Stimulated activated CD8-positive, alpha-beta memory T cell treated with anti-CD3 and anti-CD28 coated beads, Interleukin-4, amount 100 ng/mL, for 24 hours (primary cell): Measurements from ENCODE around the gene ARHGEF1.
"Not testable (repeated sequence)": the region's sequence is repeated elsewhere in the genome, so short reads cannot be mapped to it uniquely, and the experiment has no call there.

Source experiments
- DNase-seq: peaks from one replicate; pipeline ENCODE4 v3.0.0-alpha.2; 2020; ENCODE audit warnings: low read depth

Gene ARHGEF1

DNA sequence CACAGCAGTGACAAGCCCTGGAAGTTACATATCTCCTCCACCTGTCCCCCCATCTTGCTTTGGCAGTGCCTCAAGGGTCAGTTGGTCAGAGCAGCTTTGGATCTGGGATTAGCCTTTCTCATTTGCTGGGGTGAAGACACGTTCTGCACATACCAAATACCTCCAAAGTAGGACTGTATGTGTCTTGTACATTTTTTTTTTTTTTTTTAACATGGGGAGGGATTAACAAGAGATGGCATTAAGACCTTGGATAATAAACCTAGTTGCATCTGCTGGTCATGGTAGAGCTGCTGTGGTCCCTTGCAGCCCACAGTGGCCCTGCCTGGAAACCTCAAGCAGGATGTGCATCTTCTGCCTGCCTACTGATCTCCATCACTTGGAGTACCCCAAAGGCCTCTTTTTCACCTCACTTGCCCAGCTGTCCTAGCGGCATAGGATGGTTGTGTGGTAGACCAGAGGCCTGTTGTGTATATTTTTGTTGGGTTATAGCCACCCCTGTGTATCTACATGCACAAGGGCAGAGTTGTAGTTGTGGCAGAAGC, 20.5 kb upstream of the ARHGEF1 start:
- DNase-seq = no peak

DNA sequence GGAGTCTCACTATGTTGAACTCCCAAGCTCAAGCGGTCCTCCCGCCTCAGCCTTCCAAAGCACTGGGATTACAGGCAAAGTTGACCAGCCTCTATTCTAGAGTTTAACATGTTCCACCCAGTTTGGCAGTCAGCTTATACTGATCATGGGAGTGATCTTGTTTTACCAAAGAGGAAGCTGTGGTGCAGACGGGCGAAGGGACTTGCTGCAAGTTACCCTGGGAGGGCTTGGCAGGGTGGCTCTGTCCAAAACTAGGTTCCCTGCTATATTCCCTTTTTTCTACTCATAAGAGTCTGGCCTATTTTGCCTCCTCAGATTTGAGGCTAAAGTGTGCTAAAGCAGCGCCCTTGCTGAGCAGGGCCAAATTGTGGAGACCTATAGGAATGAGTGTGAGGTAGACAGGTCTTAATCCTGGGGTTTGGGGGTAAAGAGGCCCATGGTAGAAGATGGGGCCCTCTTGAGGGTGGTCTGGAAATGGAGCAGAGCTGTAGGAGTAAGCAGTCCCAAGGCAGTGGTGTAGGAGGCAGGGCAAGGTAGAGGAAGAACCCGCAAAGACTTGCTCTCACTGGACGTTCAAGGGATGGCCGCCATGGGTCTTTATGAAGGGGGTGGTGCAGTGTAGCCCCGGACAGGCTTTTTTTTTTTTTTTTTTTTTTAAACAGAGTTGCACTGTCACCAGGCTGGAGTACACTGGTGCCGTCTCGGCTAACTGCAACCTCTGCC, 19.6 kb upstream of the ARHGEF1 start:
- no peak for DNase-seq

DNA sequence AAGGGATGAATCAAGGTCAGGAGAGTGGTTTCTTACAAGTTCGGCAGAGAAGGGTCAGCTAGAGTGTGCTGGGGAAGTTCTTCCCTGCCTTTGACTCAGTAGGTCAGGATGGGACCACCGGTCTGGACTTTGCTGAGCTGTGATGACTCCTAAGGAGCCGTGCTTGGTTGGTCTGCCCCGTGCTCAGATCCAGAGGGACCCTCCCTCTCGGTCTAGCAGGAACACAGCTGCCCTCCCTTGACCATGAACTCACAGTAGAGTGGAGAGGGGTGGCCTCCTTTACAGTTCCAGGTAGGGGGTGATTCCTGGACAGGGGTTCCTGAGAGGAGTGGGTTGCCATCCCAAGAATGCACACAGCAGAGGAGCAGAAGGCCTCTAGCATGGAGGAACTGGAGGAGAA, 18.6 kb upstream of the ARHGEF1 start:
- DNase-seq = no peak

DNA sequence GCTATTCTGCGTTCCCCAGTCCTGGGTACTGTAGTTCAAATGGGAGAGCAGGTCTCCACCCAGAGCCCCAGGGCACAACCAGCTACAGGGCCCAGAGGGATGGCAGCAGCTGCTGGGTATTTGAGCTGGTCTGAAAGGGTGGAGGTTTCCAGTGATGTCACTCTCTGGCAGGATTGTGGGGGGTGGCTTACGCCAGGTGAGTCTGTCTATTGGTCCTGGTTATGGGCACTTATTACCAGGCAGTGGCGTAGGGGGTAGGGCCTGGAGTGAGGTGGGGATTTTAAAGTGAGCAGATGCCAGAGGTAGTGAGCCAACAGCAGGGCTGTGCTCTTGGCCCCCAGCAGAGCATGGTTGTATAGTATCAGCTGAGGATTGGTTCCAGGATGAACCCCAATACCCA, 16.7 kb upstream of the ARHGEF1 start:
- no peak for DNase-seq

DNA sequence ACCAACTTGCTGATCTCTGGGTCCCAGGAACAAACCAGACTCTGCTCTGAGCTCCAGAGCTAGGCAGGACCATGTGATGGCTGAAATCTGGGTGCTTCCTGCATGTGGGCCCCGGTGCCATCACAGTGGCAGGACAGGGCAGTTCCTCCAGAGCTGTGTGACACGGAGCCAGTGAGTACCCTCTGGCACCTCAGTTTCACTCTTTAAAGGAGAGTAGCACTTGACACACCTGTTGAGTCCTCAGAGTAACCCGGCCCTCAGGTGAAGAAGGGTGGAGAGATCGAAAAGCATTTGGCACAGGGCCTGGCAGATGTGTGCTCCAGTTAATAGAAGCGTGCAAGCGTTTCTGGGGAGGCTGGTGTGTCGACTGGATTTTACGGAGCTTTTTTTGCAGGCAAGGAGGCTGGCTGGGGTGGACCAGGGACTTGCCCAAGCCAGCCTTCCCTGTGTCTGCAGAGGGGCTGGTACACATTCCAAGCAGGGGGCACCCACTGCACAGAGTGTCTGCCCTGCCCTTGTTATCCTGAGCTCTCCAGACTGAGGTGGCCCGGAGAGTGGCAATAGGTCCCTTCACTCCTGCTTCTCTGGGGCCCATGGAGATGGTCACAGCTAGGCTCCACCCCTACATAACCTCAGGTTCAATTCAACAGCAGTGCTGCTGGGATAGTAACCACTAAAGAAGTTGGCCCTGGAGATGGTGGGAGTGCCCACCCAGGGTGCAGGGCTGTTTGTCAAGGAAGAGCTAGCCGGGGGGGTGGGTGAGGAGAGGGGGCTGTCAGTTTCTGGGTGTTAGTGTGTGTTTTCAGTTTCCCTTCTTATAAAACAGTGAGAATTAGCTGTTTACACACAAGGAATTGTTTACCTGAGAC, 14.6 kb upstream of the ARHGEF1 start:
- DNase-seq = no peak

DNA sequence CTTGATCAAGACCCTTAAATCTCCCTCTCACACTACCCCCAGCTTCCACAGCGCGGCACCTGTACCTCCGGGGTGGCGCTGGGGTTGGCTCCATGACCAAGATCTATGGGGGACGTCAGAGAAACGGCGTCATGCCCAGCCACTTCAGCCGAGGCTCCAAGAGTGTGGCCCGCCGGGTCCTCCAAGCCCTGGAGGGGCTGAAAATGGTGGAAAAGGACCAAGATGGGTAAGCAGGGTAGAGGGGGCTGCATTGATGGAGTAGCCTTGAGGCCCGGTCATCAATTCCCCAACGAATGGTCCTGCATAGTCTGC, 14.0 kb upstream of the ARHGEF1 start:
- DNase-seq = no peak

- DNase-seq = no peak
Measured at GRCh38 chr19:41869374-41869955, 13.5 kb upstream of the ARHGEF1 start.

- DNase-seq = no peak
Measured at GRCh38 chr19:41870401-41870873, 12.5 kb upstream of the ARHGEF1 start.

DNA sequence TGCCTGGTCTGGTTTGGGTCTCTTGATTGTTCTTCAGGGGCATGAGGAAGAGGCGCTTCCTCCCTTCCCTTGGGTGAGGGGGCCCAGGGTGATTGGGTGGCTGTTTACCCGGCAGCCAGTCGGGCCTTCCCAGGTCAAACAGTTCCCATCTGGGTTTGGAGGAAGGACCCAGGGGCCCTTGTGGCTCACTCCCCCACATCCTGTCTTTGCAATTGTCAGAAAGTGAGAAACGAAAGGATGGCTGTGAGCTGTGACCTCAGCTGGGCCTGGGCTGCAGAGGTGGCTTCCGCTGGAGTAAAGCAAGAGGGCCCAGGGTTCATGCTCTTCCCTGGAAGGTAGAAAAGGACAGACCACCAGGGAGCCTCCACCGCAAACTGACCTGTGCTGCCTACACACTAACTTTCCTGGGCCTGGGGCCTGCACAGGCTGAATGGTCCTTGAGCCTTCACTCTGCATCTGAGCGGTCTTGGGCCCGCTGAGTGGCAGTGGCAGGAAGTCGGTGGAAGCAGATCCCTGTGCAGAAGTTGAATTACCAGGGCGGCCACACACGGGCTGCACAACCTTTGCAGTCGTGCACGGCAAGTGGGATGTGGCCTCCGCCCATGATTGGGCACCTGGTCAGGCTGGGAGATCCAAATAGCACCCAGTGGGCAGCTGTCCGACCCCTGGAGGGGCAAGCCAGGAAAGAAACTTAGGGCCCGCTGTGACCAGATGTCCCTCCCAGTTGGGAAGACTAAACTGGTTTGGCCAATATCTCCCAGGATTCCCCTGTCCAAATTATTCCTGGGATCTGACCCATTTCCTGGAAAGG, 11.2 kb upstream of the ARHGEF1 start:
- DNase-seq = peak; percentile 41

DNA sequence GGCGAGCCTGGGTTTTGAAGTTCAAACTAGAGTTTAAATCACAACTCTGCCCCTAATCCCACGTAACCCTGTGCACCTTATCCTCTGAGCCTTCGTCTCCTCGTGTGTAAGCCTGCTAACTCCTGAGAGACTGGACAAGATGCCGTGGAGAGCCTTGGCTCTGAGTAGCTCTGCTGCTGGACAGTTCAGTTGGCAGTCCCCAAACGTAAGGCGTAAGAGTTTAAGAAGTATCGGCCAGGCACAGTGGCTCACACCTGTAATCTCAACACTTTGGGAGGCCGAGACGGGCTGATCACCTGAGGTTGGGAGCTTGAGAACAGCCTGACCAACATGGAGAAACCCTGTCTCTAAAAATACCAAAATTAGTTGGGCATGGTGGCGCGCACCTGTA, 10.6 kb upstream of the ARHGEF1 start:
- DNase-seq = no peak

DNA sequence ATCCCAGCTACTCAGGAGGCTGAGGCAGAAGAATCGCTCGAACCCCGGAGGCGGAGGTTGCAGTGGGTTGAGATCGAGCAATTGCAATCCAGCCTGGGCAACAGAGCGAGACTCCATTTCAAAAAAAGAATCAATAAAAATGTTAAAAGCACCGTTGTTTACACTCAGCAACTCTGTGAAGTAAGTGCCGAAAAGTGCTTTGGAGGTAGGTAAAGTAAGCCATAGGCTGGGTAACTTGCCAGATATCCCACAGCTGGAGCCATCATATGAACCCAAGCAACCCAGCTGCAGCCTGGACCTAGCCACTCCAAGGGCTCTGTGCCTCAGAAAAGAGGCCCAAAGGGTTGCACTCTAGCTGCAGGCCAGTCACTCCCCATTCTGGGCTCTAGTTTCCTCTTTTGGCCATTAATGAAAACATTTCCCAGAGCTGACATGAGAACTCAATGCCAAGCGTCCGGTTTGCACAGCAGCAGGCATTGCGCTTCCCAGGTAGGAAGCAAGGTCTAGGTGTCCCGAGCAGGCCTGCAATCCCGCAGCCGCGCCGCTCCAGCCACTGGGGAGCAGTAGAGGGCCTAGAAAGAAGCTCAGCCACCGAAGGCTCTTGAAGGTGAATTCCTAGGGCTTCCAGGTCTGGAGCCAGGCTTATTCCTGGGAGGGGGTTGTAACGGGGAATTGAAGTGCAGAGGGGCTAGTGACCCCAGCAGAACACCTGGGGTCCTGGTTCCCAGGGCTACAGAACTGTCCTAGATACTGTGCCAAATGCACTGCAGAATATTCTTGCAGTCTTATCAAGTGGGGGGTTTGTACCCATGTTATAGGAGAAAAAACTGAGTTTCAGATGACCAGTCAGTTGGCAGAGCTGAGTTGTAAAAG, 10.0 kb upstream of the ARHGEF1 start:
- peak; percentile 46 for DNase-seq

DNA sequence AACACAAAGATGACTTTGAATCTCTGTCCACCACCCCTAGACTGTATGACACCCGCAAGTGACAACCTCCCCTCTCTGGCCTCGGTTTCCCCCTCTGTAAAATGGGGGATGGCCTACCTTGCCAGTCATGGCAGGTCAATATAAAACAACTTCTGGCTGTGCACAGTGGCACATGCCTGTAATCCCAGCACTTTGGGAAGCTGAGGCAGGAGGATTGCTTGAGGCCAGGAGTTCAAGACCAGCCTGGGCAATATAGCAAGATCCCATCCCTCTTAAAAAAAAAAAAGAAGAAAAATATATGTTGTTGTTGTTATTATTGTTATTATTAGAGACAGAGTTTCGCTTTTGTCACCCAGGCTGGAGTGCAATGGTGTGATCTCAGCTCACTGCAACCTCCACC, 7.0 kb upstream of the ARHGEF1 start:
- DNase-seq = not testable (repeated sequence)

DNA sequence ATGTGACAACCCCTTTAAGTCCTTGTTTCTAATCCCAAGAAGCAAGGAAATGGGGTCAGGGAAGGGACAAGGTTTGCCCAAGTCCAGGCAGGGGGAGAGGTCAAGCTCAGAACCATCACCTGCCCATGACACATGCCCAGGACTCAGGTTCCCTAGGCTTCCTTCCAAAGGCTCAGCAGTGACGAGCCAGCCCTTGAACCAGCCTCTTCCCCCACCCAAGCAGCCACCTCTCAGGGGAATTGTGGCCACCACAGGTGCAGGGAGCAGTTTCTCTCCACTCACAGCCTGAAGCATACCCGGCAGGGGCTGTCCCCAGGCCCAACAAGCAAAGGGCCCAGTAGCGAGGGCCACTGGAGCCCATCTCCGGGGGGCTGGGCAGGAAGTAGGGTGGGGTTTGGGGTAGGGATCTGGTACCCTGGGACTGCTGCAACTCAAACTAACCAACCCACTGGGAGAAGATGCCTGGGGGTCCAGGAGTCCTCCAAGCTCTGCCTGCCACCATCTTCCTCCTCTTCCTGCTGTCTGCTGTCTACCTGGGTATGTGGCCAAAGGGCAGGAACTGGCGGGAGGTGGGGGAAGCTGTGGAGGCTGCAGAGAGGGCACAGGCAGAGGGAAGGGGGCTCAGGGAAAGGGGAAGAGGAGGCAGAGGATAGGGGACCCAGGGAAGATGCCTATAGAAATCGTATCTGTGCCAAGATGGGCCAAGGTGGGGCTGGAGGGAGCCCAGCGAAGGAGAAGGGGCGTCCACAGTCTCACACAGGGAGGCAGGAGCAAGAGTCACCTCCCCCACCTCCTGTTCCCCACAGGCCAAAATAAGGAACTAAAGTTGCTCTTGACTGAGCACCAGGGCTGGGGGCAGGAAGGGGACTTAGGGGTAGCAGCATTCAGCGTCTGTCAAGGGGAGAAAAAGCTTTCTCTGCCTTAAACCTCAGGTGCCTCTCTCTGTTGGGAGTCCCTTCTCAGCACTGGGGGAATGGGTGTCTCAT, 5.8 kb upstream of the ARHGEF1 start, which contains the start of gene CD79A:
Gene CD79A (plus strand): TSS at position 433 of the 986 bp plus-strand sequence. CDS start 26 bp downstream, at position 459.
- no peak for DNase-seq

DNA sequence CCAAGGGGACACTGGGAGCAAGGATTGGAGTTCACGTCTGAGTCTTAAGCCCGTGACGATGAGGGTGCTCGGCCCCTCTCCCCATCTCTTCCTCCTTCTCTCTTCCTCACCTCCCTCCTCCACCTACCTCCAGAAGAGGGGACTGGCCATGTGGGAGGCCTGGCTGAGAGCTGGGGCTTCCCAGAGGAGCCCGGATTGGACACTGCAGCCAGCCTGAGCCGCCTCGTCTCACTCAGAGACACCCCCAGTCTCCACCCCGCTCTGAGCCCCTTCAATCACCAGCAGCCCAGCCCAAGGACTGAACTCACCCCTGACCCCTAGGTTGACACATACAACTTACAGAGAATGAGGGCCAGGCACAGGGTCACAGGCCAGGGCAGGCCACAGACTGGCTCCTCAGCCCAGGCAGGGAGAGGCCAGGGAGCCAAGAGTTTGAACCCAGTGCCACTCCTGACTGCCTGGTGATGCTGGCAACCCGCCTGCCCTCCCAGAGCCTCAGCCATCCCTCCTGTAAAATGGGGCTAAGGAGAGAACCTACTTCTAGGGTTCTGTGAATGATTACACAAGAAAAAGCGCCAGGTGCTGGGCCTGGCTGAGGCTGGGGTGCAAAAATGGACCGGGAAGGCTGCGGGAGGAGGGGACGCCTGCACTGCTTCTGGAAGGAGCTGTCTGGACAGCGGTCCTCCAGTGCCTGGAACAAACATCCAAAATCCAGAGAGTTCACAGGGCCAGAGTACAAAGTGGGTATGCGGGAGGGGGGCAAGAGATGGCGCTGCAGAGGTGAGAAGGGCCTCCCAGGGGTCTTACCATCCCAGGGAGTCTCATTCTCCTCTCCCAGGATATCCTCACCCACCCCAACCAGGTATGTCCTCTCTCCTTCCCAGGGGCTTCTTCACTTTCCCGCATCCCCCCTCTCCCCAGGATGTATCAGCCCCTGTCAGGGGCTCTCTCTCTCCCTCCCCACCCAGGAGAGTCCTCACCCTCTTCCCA, 4.8 kb upstream of the ARHGEF1 start:
- DNase-seq = no peak

DNA sequence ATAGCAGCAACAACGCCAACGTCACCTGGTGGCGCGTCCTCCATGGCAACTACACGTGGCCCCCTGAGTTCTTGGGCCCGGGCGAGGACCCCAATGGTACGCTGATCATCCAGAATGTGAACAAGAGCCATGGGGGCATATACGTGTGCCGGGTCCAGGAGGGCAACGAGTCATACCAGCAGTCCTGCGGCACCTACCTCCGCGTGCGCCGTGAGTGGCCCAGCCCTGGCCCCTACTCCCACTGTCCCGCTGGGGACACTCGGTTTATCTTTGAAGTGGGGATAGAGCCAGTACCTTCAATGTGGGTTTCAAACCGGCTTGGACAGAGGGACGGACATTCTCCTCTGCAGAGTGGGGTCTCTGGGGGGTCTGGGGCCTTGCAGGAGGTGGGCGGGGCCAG, 3.9 kb upstream of the ARHGEF1 start:
- no peak for DNase-seq

DNA sequence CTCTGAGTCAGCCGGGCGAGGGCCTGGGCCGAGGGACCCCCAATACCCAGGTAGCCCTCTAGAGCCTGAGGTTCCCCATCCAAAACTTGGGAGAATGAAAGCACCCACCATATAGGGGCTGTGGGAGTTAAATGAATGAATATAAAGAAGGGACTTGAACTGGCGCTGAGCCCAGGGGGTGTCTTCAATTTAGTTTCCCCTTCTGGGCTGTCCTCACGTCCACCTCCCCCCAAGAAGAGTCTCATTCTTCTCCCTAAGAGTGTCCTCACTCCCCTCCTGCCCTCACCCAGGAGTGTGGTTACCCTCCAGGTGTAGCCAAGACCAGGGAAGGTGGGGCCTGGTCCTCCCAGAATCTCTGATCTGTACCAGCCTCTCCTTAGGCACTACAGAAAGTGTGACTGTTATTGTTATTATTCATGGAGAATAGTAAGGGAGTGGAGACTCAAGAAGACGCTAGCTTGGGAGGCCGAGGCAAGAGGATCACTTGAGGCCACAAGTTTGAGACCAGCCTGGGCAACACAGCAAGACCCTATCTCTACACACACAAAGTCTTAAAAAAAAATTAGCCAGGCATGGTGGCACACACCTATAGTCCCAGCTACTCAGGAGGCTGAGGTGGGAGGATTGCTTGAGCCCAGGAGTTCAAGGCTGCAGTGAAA, 3.2 kb upstream of the ARHGEF1 start:
- DNase-seq = no peak

DNA sequence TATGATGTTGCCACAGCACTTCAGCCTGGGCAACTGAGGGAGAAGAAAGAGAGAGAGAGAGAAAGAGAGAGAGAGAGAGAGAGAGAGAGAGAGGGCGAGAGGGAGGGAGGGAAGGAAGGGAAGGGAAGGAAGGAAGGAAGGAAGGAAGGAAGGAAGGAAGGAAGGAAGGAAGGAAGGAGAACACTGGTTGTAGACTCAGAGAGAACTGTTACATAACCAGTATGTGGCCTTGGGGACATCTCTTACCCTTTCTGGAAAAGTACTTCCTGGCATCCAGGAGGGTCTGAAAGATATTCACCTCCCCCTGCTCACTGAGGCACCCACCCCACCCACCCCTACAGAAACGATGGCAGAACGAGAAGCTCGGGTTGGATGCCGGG, 2.7 kb upstream of the ARHGEF1 start:
- DNase-seq = no peak

DNA sequence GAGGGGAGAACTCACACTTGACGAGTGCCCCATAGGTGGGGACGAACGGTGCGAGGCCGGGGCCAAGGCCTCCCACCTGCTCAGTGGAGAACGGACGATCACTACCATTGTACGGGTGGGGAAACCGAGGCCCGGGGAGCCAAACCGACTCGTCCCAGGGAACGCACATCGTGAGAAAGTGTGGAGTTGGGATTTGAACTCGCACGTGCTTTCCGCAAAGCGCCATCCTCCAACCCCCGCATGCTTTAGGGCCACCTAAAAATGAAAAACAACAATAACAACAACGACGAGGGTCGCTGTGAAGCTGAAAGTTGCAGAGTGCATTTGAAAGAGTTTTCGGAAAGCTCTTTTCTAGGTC, 458 bp downstream of the ARHGEF1 start:
- DNase-seq = no peak
